Ovary (tissue), 9 donors: Measurements from ENCODE around the gene OSM. TPM values are rescaled to one million over a fixed set of nuclear protein-coding genes. Genes with fewer than 3 reads are reported as not detected.

Experiments used
- DNase-seq, 5 donors: peaks; one replicate each; pipeline ENCODE4 v3.0.0-alpha.2; 2019 to 2020
- H3K27ac ChIP-seq, 2 donors: fragments of 200-600 bp; one replicate each; pipeline versions ENCODE4 v1.5.1 to v1.8.0; 2019 to 2022
- H3K27me3 ChIP-seq: fragments of 200-600 bp; one replicate; pipeline ENCODE4 v1.8.0; 2022
- H3K36me3 ChIP-seq: fragments of 200-600 bp; sonication (generic); one replicate; pipeline ENCODE4 v1.5.1; 2019
- H3K4me1 ChIP-seq: one replicate; pipeline ENCODE4 v1.8.1; 2013; ENCODE audit warnings: mild to moderate bottlenecking, moderate library complexity; ENCODE audit not compliant: insufficient read depth
- H3K4me3 ChIP-seq: fragments of 200-600 bp; sonication (generic); one replicate; pipeline ENCODE4 v1.5.1; 2017
- H3K9me3 ChIP-seq, 2 donors: fragments of 200-600 bp in 1 of 2; sonication (generic) in 1 of 2; one replicate each; pipeline versions ENCODE4 v1.5.1 to v1.8.1; 2013 to 2019; ENCODE audit warnings: mild to moderate bottlenecking in 1 of 2, moderate library complexity in 1 of 2
- CTCF ChIP-seq, 3 donors: fragments of 450-650 bp in 2 of 3; fragments of 200-600 bp in 1 of 3; IDR thresholded peaks; one replicate each; pipeline versions ENCODE4 v1.5.1 to v1.8.0; 2016 to 2022; ENCODE audit warnings: antibody characterized with exemption in 3 of 3, mild to moderate bottlenecking in 1 of 3
- EP300 ChIP-seq: sonication (generic); formaldehyde crosslinking; IDR thresholded peaks from one replicate; pipeline ENCODE4 v1.6.1; 2017; ENCODE audit warnings: antibody characterized with exemption
- POLR2A ChIP-seq: fragments of 450-650 bp; IDR thresholded peaks from one replicate; pipeline ENCODE4 v1.6.1; 2017; ENCODE audit warnings: antibody characterized with exemption, mild to moderate bottlenecking, moderate library complexity
- WGBS, 3 donors: extraction: QIAGEN DNeasy Blood & Tissue Kit in 1 of 3; methylation state at CpG; one replicate each; pipeline versions ENCODE4 v1.1.5 to v1.1.7; 2013 to 2017; 5-methylcytosine and 5-hydroxymethylcytosine counted together
- intact Hi-C, 4 donors: fragments of 100-400 bp; cut with DNase I; formaldehyde crosslinking; loops; one replicate each; pipeline versions ENCODE4 v1.11.0 to v1.15.1; 2022 to 2023
- polyA plus RNA-seq, 2 donors: library from polyadenylated mRNA; stranded (reverse); fragments of 200-250 nt in 1 of 2; fragments of 350-450 nt in 1 of 2; fragmentation: Illumina TruSeq in 1 of 2; extraction: RNeasy Lipid Tissue Mini Kit (QIAGEN cat#74804) in 1 of 2; gene quantifications; one replicate each; pipeline ENCODE4 v1.2.3, GENCODE V29; 2013 to 2014
- total RNA-seq, 7 donors: library from RNA; depleted of rRNA in 2 of 7; stranded (reverse); fragments of >200 nt in 2 of 7; fragmentation: NEBNext Ultra II Directional in 3 of 7; extraction: Animal tissue kit (Norgen Biotek cat#: 25700) in 3 of 7; gene quantifications; one replicate each; pipeline versions ENCODE4 v1.1.0 to v1.2.4, GENCODE V29; 2016 to 2023
- donor health status: DM: no; HTN: no; CAD: no; lungs with moderate emphysema.
- donor health status: DM: no; HTN: no; CAD: no.
- donor health status: Bipolar disorder and iron deficiency.
- donor health status: DM: yes; HTN: yes; CAD: no.
- donor health status: DM: no; HTN: no; CAD: no.
- donor health status: DM: yes; HTN: yes; CAD: no.

The OSM gene
- total and polyA plus RNA-seq, 9 donors: 0.46 to 4.5 (median 1.2) TPM; not detected in 2

GRCh38 chr22:30308093-30308492 lies 41.4 kb upstream of the OSM start:
- Histone ChIP-seq H3K9me3 (no peaks in the 10 kb centered on the region), H3K27me3 (no peaks in the 10 kb centered on the region), H3K4me1 (peaks cover 54% of the 10 kb centered on the region), H3K36me3 (no peaks in the 10 kb centered on the region), H3K27ac (no peak overlapping the region), H3K4me3 (no peak overlapping the region)
- WGBS, 3 donors: 76 to 82% (median 82%) methylated on average over 2 of the region's 2 CpGs
- intact Hi-C loops: no loop called here
- DNase-seq: no peak
- TF ChIP-seq EP300 (no peak), CTCF (IDR thresholded peaks at IDR 0.05) (no peak), POLR2A (no peak)

GRCh38 chr22:30307041-30307574 lies 40.5 kb upstream of the OSM start:
- Histone ChIP-seq H3K4me3 (no peak overlapping the region), H3K27me3 (no peaks in the 10 kb centered on the region), H3K27ac (no peak overlapping the region), H3K9me3 (no peaks in the 10 kb centered on the region), H3K36me3 (no peaks in the 10 kb centered on the region), H3K4me1 (peaks cover 50% of the 10 kb centered on the region)
- 87 to 92% (median 88%) methylated on average over 4 of the region's 4 CpGs for WGBS, 3 donors
- DNase-seq: no peak
- intact Hi-C loops: no loop called here
- no peak for TF ChIP-seq EP300
- TF ChIP-seq CTCF (IDR thresholded peaks at IDR 0.05): no peak
- no peak for TF ChIP-seq POLR2A

DNA sequence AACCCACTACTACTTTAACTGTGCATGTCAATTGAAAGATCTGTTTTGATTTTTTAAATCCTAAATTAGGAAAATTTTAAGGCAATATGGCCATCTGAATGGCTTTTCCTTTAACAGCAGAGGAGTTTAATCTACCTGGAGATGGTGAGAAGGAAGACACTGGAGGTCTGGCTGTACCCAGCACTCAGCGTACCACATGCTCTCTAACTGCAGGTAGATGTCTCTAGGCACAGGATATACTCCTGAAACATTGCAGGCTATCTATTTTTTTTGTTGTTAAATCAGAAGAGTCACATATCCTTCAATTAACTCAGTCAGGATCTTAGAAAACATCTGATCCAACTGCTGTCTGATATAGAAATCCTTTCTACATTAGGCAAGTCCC lies 40.0 kb upstream of the OSM start:
- H3K36me3 ChIP-seq: no peaks in the 10 kb centered on the region
- intact Hi-C loops: no loop called here
- H3K27me3 ChIP-seq: no peaks in the 10 kb centered on the region
- TF ChIP-seq POLR2A (no peak), EP300 (no peak), CTCF (IDR thresholded peaks at IDR 0.05) (no peak)
- no peak overlapping the region for H3K4me3 ChIP-seq
- H3K4me1 ChIP-seq: peaks cover 50% of the 10 kb centered on the region
- 95 to 100% (median 98%) methylated on average over 1 of the region's 1 CpG for WGBS, 3 donors
- DNase-seq: no peak
- H3K9me3 ChIP-seq: no peaks in the 10 kb centered on the region
- H3K27ac ChIP-seq: no peak overlapping the region

DNA sequence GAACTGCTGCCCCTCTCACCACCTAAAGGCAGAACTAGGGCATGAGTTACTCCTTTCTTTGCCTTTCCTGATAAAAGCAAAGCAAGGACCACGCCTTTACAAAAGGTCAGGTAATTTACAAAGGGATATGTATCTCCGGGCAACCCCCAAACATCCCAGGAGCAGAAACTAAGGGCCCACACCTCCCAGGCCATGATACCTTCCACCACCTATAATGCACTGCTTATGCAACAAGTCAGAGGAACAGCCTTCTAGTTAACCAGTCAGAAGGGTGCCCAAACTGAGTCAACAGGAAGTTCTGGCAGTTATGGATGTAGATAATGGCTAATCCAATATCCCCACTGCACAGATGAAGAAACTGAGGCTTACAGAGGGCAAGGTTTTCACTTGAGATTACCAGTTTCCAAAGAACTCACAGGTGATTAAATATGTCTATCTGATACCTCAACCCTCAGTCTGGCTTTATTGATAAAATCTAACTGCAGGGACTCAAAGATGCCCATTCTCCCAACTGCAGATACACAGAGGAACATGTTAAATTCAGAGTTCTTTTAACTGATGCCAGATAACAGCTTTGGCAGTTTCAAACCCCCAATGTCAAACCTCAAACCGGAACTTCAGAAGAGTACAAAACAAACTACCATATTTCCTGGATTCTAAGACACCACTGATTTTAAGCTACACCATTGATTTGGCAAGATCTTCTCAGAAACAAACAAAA lies 39.4 kb upstream of the OSM start:
- no peaks in the 10 kb centered on the region for H3K9me3 ChIP-seq
- TF ChIP-seq CTCF (IDR thresholded peaks at IDR 0.05) (no peak), EP300 (no peak), POLR2A (no peak)
- no peaks in the 10 kb centered on the region for H3K36me3 ChIP-seq
- H3K4me1 ChIP-seq: peaks cover 48% of the 10 kb centered on the region
- no peak for DNase-seq
- no peak overlapping the region for H3K4me3 ChIP-seq
- peak overlapping the region; percentile 16 to 64 for H3K27ac ChIP-seq
- intact Hi-C loops: no loop called here
- 55 to 65% (median 59%) methylated on average over 3 of the region's 3 CpGs for WGBS, 3 donors
- H3K27me3 ChIP-seq: no peaks in the 10 kb centered on the region
